Measurements from ENCODE around the gene MUC12. TPM values are rescaled to one million over a fixed set of nuclear protein-coding genes. Genes with fewer than 3 reads are reported as not detected.
"Not testable (repeated sequence)": the region's sequence is repeated elsewhere in the genome, so short reads cannot be mapped to it uniquely, and the experiment has no call there.

Gene MUC12
- total RNA-seq, 1 donor from 2014 or later = 1.7 TPM

GRCh38 chr7:100991631-100992030 lies 22.3 kb downstream of the MUC12 start:
- H3K4me3 ChIP-seq (ENCODE audit: low read depth, low read length) = no peak overlapping the region
- TF ChIP-seq CTCF (conservative IDR thresholded peaks at IDR 0.05; ENCODE audit: low read depth, low read length) = no peak
- no peak for DNase-seq (ENCODE audit: low read depth)

- H3K4me3 ChIP-seq (ENCODE audit: low read depth, low read length); DNase-seq (ENCODE audit: low read depth): not testable (repeated sequence)
Measured at GRCh38 chr7:100992280-100992679, 22.9 kb downstream of the MUC12 start.

GRCh38 chr7:100994671-100995070 lies 25.3 kb downstream of the MUC12 start:
- H3K4me3 ChIP-seq (ENCODE audit: low read depth, low read length); DNase-seq (ENCODE audit: low read depth): not testable (repeated sequence)

GRCh38 chr7:100998530-100998929 lies 29.2 kb downstream of the MUC12 start:
- DNase-seq (ENCODE audit: low read depth); H3K4me3 ChIP-seq (ENCODE audit: low read depth, low read length): not testable (repeated sequence)

- DNase-seq (ENCODE audit: low read depth) = not testable (repeated sequence)
Measured at GRCh38 chr7:100999334-100999733, 30.0 kb downstream of the MUC12 start.

GRCh38 chr7:101000025-101000424 lies 30.7 kb downstream of the MUC12 start:
- DNase-seq (ENCODE audit: low read depth); H3K4me3 ChIP-seq (ENCODE audit: low read depth, low read length): not testable (repeated sequence)

More at GRCh38 chr7:100999334-100999733, 30.0 kb downstream of the MUC12 start:
- H3K4me3 ChIP-seq (ENCODE audit: low read depth, low read length) = not testable (repeated sequence)

GRCh38 chr7:101002333-101002732 lies 33.0 kb downstream of the MUC12 start:
- not testable (repeated sequence) for H3K4me3 ChIP-seq (ENCODE audit: low read depth, low read length); DNase-seq (ENCODE audit: low read depth)

GRCh38 chr7:101007361-101007760 lies 38.0 kb downstream of the MUC12 start:
- not testable (repeated sequence) for DNase-seq (ENCODE audit: low read depth); H3K4me3 ChIP-seq (ENCODE audit: low read depth, low read length)

GRCh38 chr7:101009629-101010028 lies 40.3 kb downstream of the MUC12 start:
- DNase-seq (ENCODE audit: low read depth) = no peak
- no peak for TF ChIP-seq CTCF (conservative IDR thresholded peaks at IDR 0.05; ENCODE audit: low read depth, low read length)
- no peak overlapping the region for H3K4me3 ChIP-seq (ENCODE audit: low read depth, low read length)

- H3K4me3 ChIP-seq (ENCODE audit: low read depth, low read length) = no peak overlapping the region
- no peak for DNase-seq (ENCODE audit: low read depth)
- no peak for TF ChIP-seq CTCF (conservative IDR thresholded peaks at IDR 0.05; ENCODE audit: low read depth, low read length)
Measured at GRCh38 chr7:101012931-101013330, 43.6 kb downstream of the MUC12 start.

- no peak for TF ChIP-seq CTCF (conservative IDR thresholded peaks at IDR 0.05; ENCODE audit: low read depth, low read length)
- H3K4me3 ChIP-seq (ENCODE audit: low read depth, low read length) = no peak overlapping the region
- no peak for DNase-seq (ENCODE audit: low read depth)
Measured at GRCh38 chr7:101015626-101016025, 46.3 kb downstream of the MUC12 start.
